Uterus (tissue), 2 donors: Measurements from ENCODE around the gene RAD51B.

Experiments
- POLR2A ChIP-seq, 2 donors: fragments of 450-650 bp; IDR thresholded peaks; one replicate each; pipeline ENCODE4 v1.6.1; 2016; ENCODE audit warnings: antibody characterized with exemption in 2 of 2, mild to moderate bottlenecking in 1 of 2, moderate library complexity in 1 of 2
- TF ChIP-seq, protein P1 (sequence below), 4 experiments: fragments of 200-600 bp in 2 of 4; fragments of 450-650 bp in 2 of 4; sonication (generic) in 2 of 4; IDR thresholded peaks; one replicate each; pipeline ENCODE4 v1.5.1; 2016 to 2019; ENCODE audit warnings: antibody characterized with exemption in 4 of 4, mild to moderate bottlenecking in 2 of 4, moderate library complexity in 1 of 4

DNA sequence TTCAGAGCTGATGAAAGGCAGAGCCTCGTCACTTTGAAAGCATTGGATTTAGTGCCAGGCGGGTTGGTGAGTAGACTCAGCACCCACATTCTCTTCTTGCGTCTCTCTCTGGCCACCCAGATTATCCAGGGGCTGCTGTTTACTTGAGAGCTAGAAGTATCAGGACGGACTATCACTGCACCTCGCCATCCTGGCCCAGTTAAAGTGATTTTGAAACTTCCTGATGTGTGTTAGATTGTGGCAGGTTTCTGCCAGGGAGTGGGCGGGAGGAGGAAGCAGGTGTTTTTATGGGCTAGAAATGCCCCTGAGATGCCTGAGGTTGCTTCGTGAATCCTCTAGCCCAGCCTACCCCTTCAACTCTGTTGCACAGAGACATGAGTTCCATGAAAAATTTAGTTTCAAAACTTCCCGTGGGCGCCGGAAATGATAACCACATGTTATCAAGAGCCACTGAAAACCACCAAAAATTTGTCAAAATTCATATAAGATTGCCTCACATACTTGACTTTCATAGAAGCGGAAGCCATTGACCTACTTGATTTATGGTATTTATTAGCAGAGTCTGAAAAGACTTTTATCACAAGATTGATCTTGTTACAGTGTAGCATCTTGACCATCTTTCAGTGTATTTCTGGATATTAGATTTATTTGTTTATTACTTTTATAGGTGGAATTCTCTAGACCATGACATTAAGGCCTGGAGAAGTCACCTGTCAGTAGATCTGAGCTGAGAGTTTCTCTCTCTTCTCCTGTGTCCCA is 466.0 kb downstream of the RAD51B start:
- TF ChIP-seq, protein P1, sequence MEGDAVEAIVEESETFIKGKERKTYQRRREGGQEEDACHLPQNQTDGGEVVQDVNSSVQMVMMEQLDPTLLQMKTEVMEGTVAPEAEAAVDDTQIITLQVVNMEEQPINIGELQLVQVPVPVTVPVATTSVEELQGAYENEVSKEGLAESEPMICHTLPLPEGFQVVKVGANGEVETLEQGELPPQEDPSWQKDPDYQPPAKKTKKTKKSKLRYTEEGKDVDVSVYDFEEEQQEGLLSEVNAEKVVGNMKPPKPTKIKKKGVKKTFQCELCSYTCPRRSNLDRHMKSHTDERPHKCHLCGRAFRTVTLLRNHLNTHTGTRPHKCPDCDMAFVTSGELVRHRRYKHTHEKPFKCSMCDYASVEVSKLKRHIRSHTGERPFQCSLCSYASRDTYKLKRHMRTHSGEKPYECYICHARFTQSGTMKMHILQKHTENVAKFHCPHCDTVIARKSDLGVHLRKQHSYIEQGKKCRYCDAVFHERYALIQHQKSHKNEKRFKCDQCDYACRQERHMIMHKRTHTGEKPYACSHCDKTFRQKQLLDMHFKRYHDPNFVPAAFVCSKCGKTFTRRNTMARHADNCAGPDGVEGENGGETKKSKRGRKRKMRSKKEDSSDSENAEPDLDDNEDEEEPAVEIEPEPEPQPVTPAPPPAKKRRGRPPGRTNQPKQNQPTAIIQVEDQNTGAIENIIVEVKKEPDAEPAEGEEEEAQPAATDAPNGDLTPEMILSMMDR (IDR thresholded peaks at IDR 0.05), result no peak
- TF ChIP-seq POLR2A (IDR thresholded peaks at IDR 0.05), result no peak
